GM23338 (cell line): ENCODE measurements around the gene KRT33B. TPM values are rescaled to one million over a fixed set of nuclear protein-coding genes. Genes with fewer than 3 reads are reported as not detected.
"Not testable (repeated sequence)": the region's sequence is repeated elsewhere in the genome, so short reads cannot be mapped to it uniquely, and the experiment has no call there.

Experiments used
- ATAC-seq: fragments of 200-7000 bp; cut with Tn5 transposase; 3 replicates; pipeline ENCODE4 v1.9.1; 2020
- DNase-seq: peaks from one replicate; pipeline ENCODE4 v3.0.0-alpha.2; 2015; ENCODE audit warnings: low spot score
- H2AFZ ChIP-seq: fragments of 200-600 bp; sonication (generic); 2 replicates; pipeline ENCODE4 v1.8.0; 2016; ENCODE audit warnings: antibody characterized with exemption, mild to moderate bottlenecking, moderate library complexity
- H3F3A ChIP-seq: fragments of 200-600 bp; sonication (generic); replicated peaks from 2 replicates; pipeline ENCODE4 v1.8.0; 2017; ENCODE audit warnings: antibody characterized with exemption, mixed run types, low read depth
- H3K27ac ChIP-seq: fragments of 200-600 bp; sonication (generic); 2 replicates; pipeline ENCODE4 v1.6.1; 2016; ENCODE audit warnings: low read depth
- H3K27me3 ChIP-seq: fragments of 200-600 bp; sonication (generic); 2 replicates; pipeline ENCODE4 v1.8.0; 2016; ENCODE audit warnings: mild to moderate bottlenecking, mixed run types, moderate library complexity; ENCODE audit not compliant: insufficient read depth
- H3K36me3 ChIP-seq: fragments of 200-600 bp; sonication (generic); 2 replicates; pipeline ENCODE4 v1.8.0; 2016; ENCODE audit warnings: mild to moderate bottlenecking; ENCODE audit not compliant: insufficient read depth
- H3K4me1 ChIP-seq: fragments of 200-600 bp; sonication (generic); 2 replicates; pipeline ENCODE4 v1.8.0; 2016; ENCODE audit warnings: mild to moderate bottlenecking, moderate library complexity; ENCODE audit not compliant: insufficient read depth
- H3K4me2 ChIP-seq: fragments of 200-600 bp; sonication (generic); 2 replicates; pipeline ENCODE4 v1.7.1; 2017; ENCODE audit warnings: mixed run types
- H3K4me3 ChIP-seq: fragments of 200-600 bp; sonication (generic); 2 replicates; pipeline ENCODE4 v1.6.1; 2016; ENCODE audit warnings: mixed run types
- H3K79me2 ChIP-seq: fragments of 200-600 bp; sonication (generic); replicated peaks from 2 replicates; pipeline ENCODE4 v1.8.0; 2017; ENCODE audit warnings: mild to moderate bottlenecking; ENCODE audit not compliant: insufficient read depth
- H3K9me2 ChIP-seq: fragments of 200-600 bp; sonication (generic); 2 replicates; pipeline ENCODE4 v1.8.0; 2017; ENCODE audit not compliant: insufficient read depth
- H4K20me1 ChIP-seq: fragments of 200-600 bp; sonication (generic); replicated peaks from 2 replicates; pipeline ENCODE4 v1.8.0; 2017; ENCODE audit warnings: mild to moderate bottlenecking; ENCODE audit not compliant: insufficient read depth
- H3K27ac Mint-ChIP-seq: 2 replicates; pipeline ENCODE4 v1.8.0; 2020; ENCODE audit warnings: inconsistent platforms, mild to moderate bottlenecking, moderate library complexity, mixed read lengths
- H3K27me3 Mint-ChIP-seq: 3 replicates; pipeline ENCODE4 v1.8.0; 2022; ENCODE audit warnings: low read depth, mild to moderate bottlenecking, moderate library complexity, mixed read lengths, inconsistent platforms; ENCODE audit not compliant: insufficient read depth, poor library complexity
- H3K36me3 Mint-ChIP-seq: 3 replicates; pipeline ENCODE4 v1.8.0; 2021; ENCODE audit warnings: low read depth, mild to moderate bottlenecking, inconsistent platforms, moderate library complexity, mixed read lengths
- H3K4me1 Mint-ChIP-seq: 3 replicates; pipeline ENCODE4 v1.8.0; 2020; ENCODE audit warnings: mild to moderate bottlenecking, inconsistent platforms, mixed read lengths
- H3K4me3 Mint-ChIP-seq: 3 replicates; pipeline ENCODE4 v1.8.0; 2021; ENCODE audit warnings: moderate library complexity, mild to moderate bottlenecking, inconsistent platforms, mixed read lengths
- H3K9me3 Mint-ChIP-seq: 3 replicates; pipeline ENCODE4 v1.8.0; 2020; ENCODE audit warnings: moderate library complexity, mild to moderate bottlenecking, inconsistent platforms, mixed read lengths
- POLR2AphosphoS5 ChIP-seq: IDR thresholded peaks from 2 replicates; pipeline ENCODE4 v1.6.1; 2016; ENCODE audit warnings: antibody characterized with exemption, low read depth
- STAT1 ChIP-seq: IDR thresholded peaks from one replicate; pipeline ENCODE4 v1.6.1; 2016; ENCODE audit warnings: antibody characterized with exemption; ENCODE audit not compliant: unreplicated experiment
- ZNF114 ChIP-seq: fragments of 250-450 bp; sonication (Bioruptor Pico); IDR thresholded peaks from 2 replicates; pipeline ENCODE4 v1.5.0; 2020; ENCODE audit warnings: mild to moderate bottlenecking, moderate library complexity
- ZNF331 ChIP-seq: fragments of 250-450 bp; sonication (Bioruptor Pico); IDR thresholded peaks from 2 replicates; pipeline ENCODE4 v1.5.0; 2020; ENCODE audit warnings: low read depth, mild to moderate bottlenecking, moderate library complexity
- polyA plus RNA-seq: library from polyadenylated mRNA; unstranded; fragments of >200 nt; fragmentation: Nextera tagmentation; extraction: Ambion mirVana; gene quantifications from 2 replicates; pipeline ENCODE4 v1.2.1, GENCODE V29; 2016
- total RNA-seq: library from RNA; depleted of rRNA; stranded (reverse); fragments of >200 nt; shearing (Covaris generic); gene quantifications from 2 replicates; pipeline ENCODE4 v1.2.3, GENCODE V29; 2014

The KRT33B gene
- total and polyA plus RNA-seq, 2 experiments from 2014 or later, result not detected

DNA sequence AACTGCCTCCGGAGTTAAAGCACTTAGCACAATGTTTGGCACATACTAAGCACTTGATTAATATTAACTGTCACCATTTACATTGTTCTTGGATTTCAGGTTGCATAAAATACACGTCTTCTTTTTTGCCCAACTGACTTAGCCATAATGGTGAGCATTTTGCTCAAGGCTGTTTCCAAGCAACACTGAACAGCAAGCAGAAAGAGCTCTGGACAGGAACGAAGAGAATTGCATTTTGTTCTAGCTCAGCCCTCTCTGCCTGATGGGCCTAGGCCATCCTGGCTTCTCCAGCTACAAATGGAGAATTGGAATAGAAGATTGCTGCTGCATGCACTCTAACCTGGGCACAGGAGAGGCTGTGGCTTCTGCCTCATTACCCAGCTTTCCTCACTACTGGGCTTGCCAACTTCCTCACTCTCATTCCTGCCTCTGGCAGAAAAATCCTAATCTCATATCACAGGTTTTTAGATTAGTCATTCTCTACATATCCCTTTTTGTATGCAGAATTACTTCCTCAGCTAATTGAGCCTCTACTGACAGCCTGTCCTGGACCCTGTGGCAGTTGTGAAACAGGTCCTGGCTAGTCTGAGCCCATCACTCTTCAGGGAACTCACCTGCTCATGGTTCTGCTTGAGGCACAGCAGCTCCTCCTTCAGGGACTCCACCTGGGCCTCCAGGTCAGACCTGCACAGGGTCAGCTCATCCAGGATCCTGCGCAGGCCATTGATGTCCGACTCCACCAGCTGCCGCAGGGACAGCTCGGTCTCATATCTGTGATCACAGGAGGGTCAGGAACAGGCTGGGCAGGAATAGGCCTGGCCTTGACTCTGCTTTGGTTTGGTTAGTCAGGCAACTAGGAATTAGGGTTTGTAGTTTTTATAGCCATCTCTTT is 21.5 kb downstream of the KRT33B start:
- Mint-ChIP-seq H3K27me3 (no peaks in the 10 kb centered on the region), H3K27ac (no peak overlapping the region), H3K9me3 (peaks cover 8% of the 10 kb centered on the region), H3K36me3 (no peaks in the 10 kb centered on the region; the same call in 2 of the 3 replicates), H3K4me1 (no peaks in the 10 kb centered on the region), H3K4me3 (no peak overlapping the region)
- 0 out of 2 replicates have a peak, but pooled peaks cover 4% of the 10 kb centered on the region for H4K20me1 ChIP-seq
- no peak overlapping the region for H3K27ac ChIP-seq
- H2AFZ ChIP-seq, result no peak overlapping the region
- no peaks in the 10 kb centered on the region for H3K27me3 ChIP-seq
- no peak for TF ChIP-seq ZNF331
- DNase-seq (no peak), ATAC-seq (no peak)
- H3K4me1 ChIP-seq, result no peaks in the 10 kb centered on the region
- no peak overlapping the region for H3K4me2 ChIP-seq
- H3K36me3 ChIP-seq, result no peaks in the 10 kb centered on the region
- no peaks in the 10 kb centered on the region for H3F3A ChIP-seq
- H3K9me2 ChIP-seq, result 0 out of 2 replicates have a peak, but pooled peaks cover 10% of the 10 kb centered on the region
- no peaks in the 10 kb centered on the region for H3K79me2 ChIP-seq
- no peak overlapping the region for H3K4me3 ChIP-seq

DNA sequence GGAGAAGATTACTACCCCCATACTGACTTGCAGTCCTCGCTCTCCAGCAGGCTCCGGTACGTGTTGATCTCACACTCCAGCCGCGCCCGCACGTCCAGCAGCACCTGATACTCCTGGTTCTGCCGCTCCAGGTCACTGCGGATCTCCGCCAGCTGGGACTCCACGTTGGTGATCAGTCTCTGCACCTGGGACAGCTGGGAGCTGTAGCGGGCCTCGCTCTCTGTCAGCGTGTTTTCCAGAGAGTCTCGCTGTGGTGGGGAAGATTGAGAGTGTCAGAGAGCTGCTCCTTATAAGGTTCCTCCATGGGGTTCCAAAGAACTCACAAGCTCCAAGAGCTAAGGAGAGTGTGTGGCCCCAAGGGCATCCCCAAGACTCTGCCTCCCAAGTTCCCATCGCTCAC is 23.2 kb downstream of the KRT33B start:
- not testable (repeated sequence) for DNase-seq

DNA sequence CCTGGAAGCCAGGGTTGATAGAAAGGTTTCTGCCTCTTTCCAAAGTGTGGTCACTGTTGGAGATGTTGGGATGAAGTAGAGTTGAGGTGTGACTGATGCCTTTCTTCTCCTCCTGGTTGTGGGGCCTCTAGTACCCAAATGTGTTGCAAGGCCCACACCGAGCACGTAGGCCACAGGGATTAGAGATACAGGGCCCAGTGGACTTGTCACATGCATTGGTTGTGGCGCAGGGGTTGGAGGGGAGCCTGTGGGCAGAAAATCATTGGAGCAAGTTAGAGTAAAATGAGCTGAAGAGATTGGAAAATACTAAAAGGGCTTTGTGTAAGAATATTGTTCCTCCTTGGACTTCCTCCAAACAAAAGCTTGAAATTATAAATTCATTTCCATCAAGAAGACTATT is 23.6 kb downstream of the KRT33B start:
- Mint-ChIP-seq H3K4me3 (no peak overlapping the region), H3K4me1 (no peaks in the 10 kb centered on the region), H3K27me3 (no peaks in the 10 kb centered on the region), H3K9me3 (peaks cover 21% of the 10 kb centered on the region), H3K27ac (no peak overlapping the region), H3K36me3 (no peaks in the 10 kb centered on the region; the same call in 2 of the 3 replicates)
- Histone ChIP-seq H3F3A (no peaks in the 10 kb centered on the region), H3K27me3 (no peaks in the 10 kb centered on the region), H3K9me2 (0 out of 2 replicates have a peak, but pooled peaks cover 5% of the 10 kb centered on the region), H3K4me2 (no peak overlapping the region), H3K4me1 (no peaks in the 10 kb centered on the region), H3K79me2 (no peaks in the 10 kb centered on the region), H4K20me1 (0 out of 2 replicates have a peak, but pooled peaks cover 4% of the 10 kb centered on the region), H2AFZ (no peak overlapping the region), H3K36me3 (no peaks in the 10 kb centered on the region), H3K27ac (no peak overlapping the region), H3K4me3 (no peak overlapping the region)
- no peak for TF ChIP-seq ZNF114
- no peak for TF ChIP-seq STAT1
- no peak for ATAC-seq
- no peak for DNase-seq

More for the DNA sequence above, 23.2 kb downstream of the KRT33B start:
- H3K4me2 ChIP-seq, H3K4me1 ChIP-seq, H3K4me3 ChIP-seq, H3K9me2 ChIP-seq, H3K27me3 Mint-ChIP-seq, H3F3A ChIP-seq, ATAC-seq, H3K36me3 Mint-ChIP-seq, H3K27ac ChIP-seq, H4K20me1 ChIP-seq, H3K27ac Mint-ChIP-seq, H3K79me2 ChIP-seq, H3K27me3 ChIP-seq, H2AFZ ChIP-seq, H3K4me3 Mint-ChIP-seq, H3K4me1 Mint-ChIP-seq, H3K36me3 ChIP-seq: not testable (repeated sequence)
- peaks cover 21% of the 10 kb centered on the region for H3K9me3 Mint-ChIP-seq

DNA sequence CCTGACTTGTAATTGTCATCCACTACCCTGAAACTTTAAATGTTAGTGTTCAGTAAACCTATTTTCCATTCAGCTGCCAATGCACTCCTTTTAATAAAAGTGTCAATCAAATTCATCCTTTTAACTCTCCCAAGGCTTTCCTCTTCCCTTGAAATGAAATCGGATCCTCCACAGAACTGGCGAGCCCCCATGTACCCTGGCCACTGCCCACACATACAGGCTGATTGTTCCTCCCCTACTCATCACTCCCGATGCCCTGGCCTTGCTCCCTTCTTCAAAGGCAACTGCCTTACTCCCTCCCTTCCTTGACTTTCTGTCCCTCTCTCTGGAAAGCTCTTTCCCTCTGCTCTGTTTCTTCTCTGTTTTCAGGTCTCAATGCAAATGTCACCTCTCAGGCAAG is 26.6 kb downstream of the KRT33B start:
- Mint-ChIP-seq H3K27ac (no peak overlapping the region), H3K9me3 (peaks cover 21% of the 10 kb centered on the region), H3K4me1 (no peaks in the 10 kb centered on the region), H3K27me3 (no peaks in the 10 kb centered on the region), H3K36me3 (no peaks in the 10 kb centered on the region; the same call in 2 of the 3 replicates), H3K4me3 (no peak overlapping the region)
- DNase-seq, result no peak
- TF ChIP-seq POLR2AphosphoS5, result no peak
- TF ChIP-seq ZNF331, result no peak
- Histone ChIP-seq H3K4me1 (no peaks in the 10 kb centered on the region), H3K27ac (no peak overlapping the region), H3K4me2 (no peak overlapping the region), H4K20me1 (0 out of 2 replicates have a peak, but pooled peaks cover 4% of the 10 kb centered on the region), H3K4me3 (no peak overlapping the region), H3K9me2 (0 out of 2 replicates have a peak, but pooled peaks cover 4% of the 10 kb centered on the region), H3K36me3 (no peaks in the 10 kb centered on the region), H2AFZ (no peak overlapping the region), H3K27me3 (no peaks in the 10 kb centered on the region), H3K79me2 (no peaks in the 10 kb centered on the region), H3F3A (no peaks in the 10 kb centered on the region)
- no peak for ATAC-seq
